Kidney (tissue), 14 donors: ENCODE results near the gene UBE2S. TPM values are rescaled to one million over a fixed set of nuclear protein-coding genes. Genes with fewer than 3 reads are reported as not detected.
"Not testable (repeated sequence)": the region's sequence is repeated elsewhere in the genome, so short reads cannot be mapped to it uniquely, and the experiment has no call there.

Source experiments
- DNase-seq, 5 donors: peaks; one replicate each; pipeline ENCODE4 v3.0.0-alpha.2; 2013 to 2020
- FAIRE-seq: peaks from 2 replicates; lab custom pipeline; 2012; peaks lifted over from hg19 to GRCh38; lab: Jason Lieb, UNC
- H3K27ac ChIP-seq, 2 donors: one replicate each; pipeline ENCODE4 v1.7.0; 2013; ENCODE audit warnings: low read depth in 2 of 2, low read length in 2 of 2, inconsistent platforms in 1 of 2
- H3K27me3 ChIP-seq: one replicate; pipeline ENCODE4 v1.7.1; 2013; ENCODE audit warnings: low read length, inconsistent platforms; ENCODE audit not compliant: control insufficient read depth, insufficient read depth
- H3K36me3 ChIP-seq, 3 donors: one replicate each; pipeline versions ENCODE4 v1.7.0 to v1.7.1; 2013; ENCODE audit warnings: low read length in 3 of 3, control low read depth in 1 of 3, inconsistent platforms in 1 of 3; ENCODE audit not compliant: insufficient read depth in 3 of 3, control insufficient read depth in 2 of 3
- H3K4me1 ChIP-seq, 3 donors: one replicate each; pipeline versions ENCODE4 v1.7.0 to v1.7.1; 2013; ENCODE audit warnings: low read length in 3 of 3, inconsistent platforms in 1 of 3, low read depth in 1 of 3; ENCODE audit not compliant: control insufficient read depth in 2 of 3, insufficient read depth in 2 of 3
- H3K4me3 ChIP-seq, 3 donors: one replicate each; pipeline versions ENCODE4 v1.7.0 to v1.8.1; 2013; ENCODE audit warnings: low read length in 3 of 3, control low read depth in 1 of 3, inconsistent platforms in 1 of 3
- H3K9ac ChIP-seq, 3 donors: one replicate each; pipeline versions ENCODE4 v1.7.0 to v1.7.1; 2013; ENCODE audit warnings: low read length in 3 of 3, control low read depth in 1 of 3, inconsistent platforms in 1 of 3
- H3K9me3 ChIP-seq, 3 donors: one replicate each; pipeline versions ENCODE4 v1.7.0 to v1.7.1; 2013; ENCODE audit warnings: low read length in 3 of 3, control low read depth in 1 of 3, inconsistent platforms in 1 of 3; ENCODE audit not compliant: control insufficient read depth in 2 of 3, insufficient read depth in 1 of 3
- CTCF ChIP-seq: IDR thresholded peaks from 3 replicates; pipeline ENCODE4 v1.5.1; 2012; ENCODE audit warnings: mild to moderate bottlenecking, moderate library complexity, borderline replicate concordance; ENCODE audit not compliant: insufficient read depth; ENCODE audit errors: extremely low read depth
- intact Hi-C: fragments of 100-400 bp; cut with DNase I; formaldehyde crosslinking; loops from one replicate; pipeline ENCODE4 v1.11.1; 2022
- polyA plus RNA-seq: library from polyadenylated mRNA; stranded (reverse); fragments of 350-450 nt; fragmentation: Illumina TruSeq; extraction: RNeasy Lipid Tissue Mini Kit (QIAGEN cat#74804); gene quantifications from one replicate; pipeline ENCODE4 v1.2.3, GENCODE V29; 2014; ENCODE audit warnings: low read depth, low replicate concordance; ENCODE audit not compliant: insufficient read depth
- total RNA-seq: library from RNA; stranded (reverse); fragmentation: NEBNext Ultra II Directional; extraction: Animal tissue kit (Norgen Biotek cat#: 25700); gene quantifications from one replicate; pipeline ENCODE4 v1.2.1, GENCODE V29; 2021
- donor health status: control.
- donor health status: control.
- donor health status: control.
- donor health status: control.
- donor health status: control.
- donor health status: DM: yes; HTN: yes; CAD: no.
- donor health status: Normal renal cell carcinoma (clear cell type).

UBE2S gene
- total and polyA plus RNA-seq, 2 donors from 2014 or later: 16.8 to 20.8 TPM

- intact Hi-C loops: no loop called here
Observed at GRCh38 chr19:55405638-55406037, 1.9 kb downstream of the UBE2S start.

DNA sequence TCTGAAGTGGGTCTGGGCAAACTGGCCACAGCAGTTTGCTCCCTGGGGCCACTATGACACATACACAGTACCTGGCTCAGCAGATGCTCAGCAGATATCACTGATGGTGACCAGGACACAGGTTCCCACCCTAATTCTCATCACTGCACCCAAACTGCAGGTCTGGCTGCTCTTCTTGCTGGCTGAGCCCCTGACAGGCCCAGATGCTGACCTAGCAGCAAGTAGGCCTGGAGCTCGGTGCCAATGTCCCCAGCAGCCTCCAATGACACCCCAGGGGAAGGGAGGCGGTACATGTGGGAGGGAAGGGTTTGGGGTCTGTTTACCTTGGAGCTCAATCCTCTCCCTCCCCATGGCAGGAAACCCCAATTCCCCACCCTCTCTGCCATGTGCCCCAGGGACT, 5.1 kb downstream of the UBE2S start:
- Histone ChIP-seq H3K4me1 (peaks cover 0 to 6% (median 6%) of the 10 kb centered on the region in 3 donors), H3K4me3 (no peak overlapping the region), H3K27me3 (no peaks in the 10 kb centered on the region), H3K36me3 (peaks cover 0 to 16% (median 12%) of the 10 kb centered on the region in 3 donors), H3K9me3 (no peaks in the 10 kb centered on the region), H3K9ac (no peak overlapping the region), H3K27ac (no peak overlapping the region)
- FAIRE-seq (no peak), DNase-seq (no peak)
- intact Hi-C loops: no loop called here
- no peak for TF ChIP-seq CTCF

More at GRCh38 chr19:55405638-55406037, 1.9 kb downstream of the UBE2S start:
- Histone ChIP-seq H3K9me3 (no peaks in the 10 kb centered on the region), H3K36me3 (peaks cover 0 to 16% (median 10%) of the 10 kb centered on the region in 3 donors), H3K9ac (no peak overlapping the region), H3K4me3 (no peak overlapping the region), H3K27me3 (no peaks in the 10 kb centered on the region), H3K27ac (no peak overlapping the region), H3K4me1 (peaks cover 0 to 9% (median 6%) of the 10 kb centered on the region in 3 donors)
- TF ChIP-seq CTCF: no peak
- DNase-seq (no peak), FAIRE-seq (no peak)

DNA sequence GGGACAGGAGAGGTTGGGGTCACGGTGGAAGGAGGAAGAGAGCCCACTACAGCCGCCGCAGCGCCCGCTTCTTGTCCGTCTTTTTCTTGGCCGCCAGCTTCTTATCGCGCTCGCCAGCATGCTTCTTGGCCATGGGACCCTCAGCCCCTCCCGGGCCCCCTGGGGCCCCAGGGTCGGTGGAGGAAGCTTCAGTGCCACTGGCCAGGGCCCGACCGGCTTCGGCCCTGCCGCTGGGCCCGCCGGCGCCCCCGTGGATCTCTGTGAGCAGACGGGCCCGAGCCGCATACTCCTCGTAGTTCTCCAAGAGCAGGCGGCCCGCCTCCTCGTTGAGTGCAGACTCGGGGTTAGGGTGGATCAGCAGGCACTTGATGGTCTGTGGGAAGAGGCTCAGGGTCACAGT, 6.2 kb downstream of the UBE2S start:
- FAIRE-seq, DNase-seq, H3K27ac ChIP-seq, H3K4me3 ChIP-seq, H3K27me3 ChIP-seq, H3K9me3 ChIP-seq, H3K9ac ChIP-seq, H3K4me1 ChIP-seq, intact Hi-C loops: not testable (repeated sequence)
- peaks cover 0 to 16% (median 12%) of the 10 kb centered on the region in 3 donors for H3K36me3 ChIP-seq

- Histone ChIP-seq H3K9me3 (no peaks in the 10 kb centered on the region), H3K4me3 (no peak overlapping the region), H3K4me1 (no peaks in the 10 kb centered on the region), H3K36me3 (peaks cover 0 to 16% (median 11%) of the 10 kb centered on the region in 3 donors), H3K9ac (no peak overlapping the region), H3K27me3 (no peaks in the 10 kb centered on the region), H3K27ac (no peak overlapping the region)
- DNase-seq (no peak), FAIRE-seq (no peak)
- TF ChIP-seq CTCF: no peak
- intact Hi-C loops: no loop called here
Observed at GRCh38 chr19:55400281-55401087, 7.1 kb downstream of the UBE2S start.
